Stimulated activated CD8-positive, alpha-beta memory T cell treated with anti-CD3 and anti-CD28 coated beads, Interleukin-15, amount 100 ng/mL, for 24 hours (primary cell): ENCODE measurements around the gene C1QA.
"Not testable (repeated sequence)": the region's sequence is repeated elsewhere in the genome, so short reads cannot be mapped to it uniquely, and the experiment has no call there.

Experiments used
- DNase-seq: peaks from one replicate; pipeline ENCODE4 v3.0.0-alpha.2; 2020; ENCODE audit warnings: low read depth

C1QA gene

DNA sequence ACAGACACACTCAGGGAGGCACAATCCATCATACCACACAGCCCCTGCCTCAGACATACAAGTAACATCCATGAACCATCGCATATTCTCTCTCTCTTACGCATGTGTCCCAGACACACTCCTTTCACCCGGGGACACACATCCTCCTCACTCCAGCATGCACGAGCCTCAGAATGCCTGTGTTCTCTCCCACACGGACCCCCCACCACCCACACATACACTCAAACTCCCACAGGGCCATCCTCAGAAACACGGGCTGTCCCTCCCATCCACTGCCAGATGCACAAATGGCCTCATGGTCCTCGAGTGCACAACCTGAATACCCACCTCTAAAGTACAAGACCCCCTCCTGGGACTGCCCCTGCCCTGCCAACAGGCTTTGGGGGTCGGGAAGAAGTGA lies 4.8 kb downstream of the C1QA start:
- no peak for DNase-seq

DNA sequence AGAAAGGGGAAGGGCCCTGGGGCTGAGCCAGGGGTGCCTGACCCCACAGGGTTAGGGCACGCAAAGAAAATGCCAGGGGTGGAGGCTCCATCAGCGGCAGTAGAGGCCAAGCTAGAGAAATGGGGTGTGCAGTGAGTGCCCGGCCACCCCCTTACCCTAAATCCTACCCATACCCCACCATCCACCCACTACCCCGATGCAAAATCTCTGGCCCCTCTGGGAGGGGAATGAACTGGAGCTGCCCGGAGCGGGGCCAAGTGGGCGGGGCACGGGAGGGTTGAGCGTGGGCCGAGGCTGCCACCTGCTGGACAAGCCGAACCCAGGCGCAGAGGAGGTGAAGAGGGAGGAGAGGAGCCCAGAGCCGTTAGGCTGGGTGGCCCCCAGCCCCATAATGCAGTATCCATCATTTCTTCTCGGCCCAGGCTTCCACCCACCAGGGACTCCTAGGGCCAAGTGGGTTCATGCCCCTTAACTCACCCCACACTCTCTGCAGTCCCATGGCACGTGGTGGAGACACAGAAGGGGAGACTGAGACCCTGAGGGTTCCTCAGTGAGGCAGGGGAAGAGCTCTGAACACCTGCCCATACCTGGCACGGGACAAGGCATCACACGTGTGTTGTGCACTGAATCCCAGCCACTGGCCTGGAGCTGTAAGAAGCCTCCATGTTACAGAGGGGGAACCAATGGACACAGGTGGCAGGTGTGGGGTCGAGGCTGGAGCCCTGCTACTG lies 5.6 kb downstream of the C1QA start:
- peak; percentile 45 for DNase-seq

DNA sequence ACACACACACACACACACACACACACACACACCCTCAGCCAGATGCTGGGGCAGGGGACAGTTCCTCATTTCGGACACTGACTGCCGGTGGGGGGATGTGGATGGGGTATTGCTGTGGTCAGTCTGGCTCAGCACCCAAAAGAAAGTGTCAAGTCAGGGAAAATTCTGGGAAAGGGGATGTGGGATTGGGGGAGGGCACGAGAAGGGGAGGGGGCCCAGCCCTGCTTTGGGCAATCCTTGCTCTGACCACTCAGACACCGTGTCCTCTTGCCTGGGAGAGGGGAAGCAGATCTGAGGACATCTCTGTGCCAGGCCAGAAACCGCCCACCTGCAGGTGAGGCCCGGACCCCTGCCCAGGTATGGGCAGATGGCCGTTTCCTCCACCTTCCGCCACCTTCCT lies 7.0 kb downstream of the C1QA start, which contains the start of gene C1QC:
Gene C1QC, plus strand, starts transcription at position 253 of the 400 bp plus-strand sequence. CDS start 391 bp downstream, outside the sequence.
- no peak for DNase-seq

DNA sequence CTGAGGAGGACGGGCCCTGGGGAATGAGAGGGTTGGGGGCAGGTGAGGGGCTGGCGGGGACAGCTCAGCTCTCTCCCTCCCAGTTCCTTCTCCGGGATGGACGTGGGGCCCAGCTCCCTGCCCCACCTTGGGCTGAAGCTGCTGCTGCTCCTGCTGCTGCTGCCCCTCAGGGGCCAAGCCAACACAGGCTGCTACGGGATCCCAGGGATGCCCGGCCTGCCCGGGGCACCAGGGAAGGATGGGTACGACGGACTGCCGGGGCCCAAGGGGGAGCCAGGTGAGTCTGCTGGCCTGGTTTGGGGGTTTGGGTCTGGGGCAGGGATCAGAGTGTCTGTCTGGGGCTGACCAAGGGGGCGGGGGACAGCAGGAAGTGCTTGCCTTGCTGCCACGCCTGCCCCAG lies 7.5 kb downstream of the C1QA start:
- no peak for DNase-seq

DNA sequence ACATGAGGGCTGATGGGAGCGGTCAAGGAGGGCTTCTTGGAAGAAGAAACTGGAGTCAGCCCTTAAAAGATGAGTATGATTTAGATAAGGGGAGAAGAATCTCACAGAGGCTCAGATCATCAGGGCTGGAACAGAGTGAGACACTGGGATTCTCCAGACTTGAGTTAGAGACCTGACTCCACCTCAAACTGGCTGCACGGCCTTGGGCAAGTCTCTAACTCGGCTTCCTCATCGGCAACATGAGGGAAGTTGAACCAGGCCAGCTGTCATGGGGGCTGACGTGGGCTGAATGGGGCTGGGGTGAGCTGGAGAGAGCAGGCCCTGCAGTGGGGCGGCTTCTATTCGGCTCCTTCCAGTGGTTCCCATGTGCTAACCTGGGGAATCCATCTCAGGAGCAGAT lies 9.5 kb downstream of the C1QA start:
- no peak for DNase-seq

DNA sequence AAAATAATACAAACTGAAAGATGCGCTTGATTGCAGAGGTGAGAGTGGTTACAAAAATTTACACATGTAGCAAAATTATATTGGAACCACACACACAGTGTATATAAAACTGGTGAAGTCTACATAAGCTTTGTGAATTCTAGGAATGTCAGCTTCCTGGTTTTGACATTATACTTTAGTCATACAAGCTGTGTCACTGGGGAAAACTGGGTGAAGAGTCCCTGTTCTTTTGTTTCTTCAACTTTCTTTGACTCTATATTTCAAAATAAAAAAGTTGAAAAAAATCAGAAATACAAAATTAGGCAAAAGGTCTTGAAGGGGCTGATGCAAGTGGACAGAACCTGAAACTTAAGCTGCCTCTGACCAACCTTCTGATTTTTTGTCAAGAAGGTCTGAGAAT lies 10.0 kb downstream of the C1QA start:
- DNase-seq, result no peak

DNA sequence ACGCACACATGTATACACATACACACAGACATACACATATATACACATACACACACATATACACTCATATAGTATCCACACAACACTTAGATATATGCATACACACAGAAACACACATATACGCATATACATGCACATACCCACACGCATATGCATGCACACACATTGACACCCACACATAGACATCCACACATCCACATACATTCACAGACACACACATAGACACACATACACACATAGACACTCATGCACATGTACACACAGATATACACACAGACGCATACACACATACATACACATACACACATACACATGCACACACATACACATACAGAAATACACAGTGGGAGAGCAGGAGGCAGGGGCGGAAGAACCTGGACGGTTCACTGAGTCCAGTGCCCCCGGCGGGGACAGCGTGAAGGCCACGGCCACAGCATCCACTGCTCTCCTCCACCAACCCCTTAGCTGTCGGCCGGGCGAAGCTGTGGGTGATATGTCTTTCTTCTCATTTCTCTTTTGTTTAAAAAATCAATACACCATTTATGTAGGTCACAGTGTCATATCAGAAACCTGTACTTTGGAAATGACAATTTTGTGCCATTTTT lies 13.8 kb downstream of the C1QA start:
- DNase-seq, result no peak

DNA sequence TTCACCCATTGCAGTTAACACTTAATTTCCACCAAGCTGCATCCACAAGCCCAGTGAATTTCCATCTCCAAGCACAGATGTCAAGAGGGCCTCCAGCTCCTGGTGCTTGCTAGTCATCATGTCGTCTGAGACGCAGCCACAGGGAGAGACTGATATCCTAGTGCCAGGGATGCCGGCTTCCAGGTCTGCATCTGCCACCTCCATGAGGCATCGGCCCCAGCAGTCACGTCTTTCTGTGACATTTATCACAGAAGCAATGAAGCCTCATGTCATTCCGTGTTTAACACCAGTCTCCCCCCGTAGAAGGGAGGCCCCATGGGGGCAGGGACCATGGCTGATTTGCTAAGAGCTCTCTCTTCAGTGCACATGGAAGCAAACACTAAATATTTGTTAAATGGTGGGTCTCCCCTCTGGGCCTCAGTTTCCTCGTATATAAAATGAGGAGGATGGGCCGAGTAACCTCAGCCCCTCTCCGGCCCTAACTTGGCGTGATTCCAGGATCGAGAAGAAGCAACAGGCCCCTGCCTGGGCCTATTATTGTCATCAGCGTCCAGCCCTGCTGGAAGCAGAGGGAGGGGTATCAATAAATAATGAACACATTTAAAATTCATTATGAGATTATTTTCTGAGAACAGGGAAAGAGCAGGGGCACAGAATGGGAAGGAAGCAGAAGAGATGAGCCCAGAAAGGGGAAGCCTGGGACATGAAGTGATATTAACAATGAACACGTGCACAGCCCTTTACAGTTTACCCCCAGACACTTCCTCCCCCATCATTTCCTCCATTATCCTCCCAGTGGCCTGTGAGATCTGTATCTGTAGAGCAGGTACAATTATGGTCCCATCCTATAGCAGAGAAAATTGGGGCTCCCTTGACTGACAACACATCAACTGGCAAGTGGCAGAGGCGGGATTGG lies 15.8 kb downstream of the C1QA start:
- no peak for DNase-seq

DNA sequence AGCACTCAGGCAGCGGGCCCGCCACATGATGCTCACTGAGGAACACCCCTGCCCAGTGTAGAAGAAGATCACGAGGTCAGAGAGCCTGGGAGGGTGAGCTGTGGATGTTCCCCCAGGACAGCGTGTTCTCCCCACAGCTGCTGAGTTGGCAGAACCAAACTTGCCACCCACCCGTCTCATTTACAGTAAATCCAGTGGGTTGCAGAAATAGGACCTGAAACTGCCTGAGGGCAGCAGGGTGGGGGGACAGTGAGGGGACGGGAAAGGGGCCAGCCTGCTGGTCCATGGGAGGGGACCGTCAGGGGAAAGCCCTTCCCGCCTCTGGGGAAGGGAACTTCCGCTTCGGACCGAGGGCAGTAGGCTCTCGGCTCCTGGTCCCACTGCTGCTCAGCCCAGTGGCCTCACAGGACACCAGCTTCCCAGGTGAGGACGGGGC lies 16.5 kb downstream of the C1QA start, which contains the start of gene C1QB:
Gene C1QB, plus strand, starts transcription at position 356 of the 436 bp plus-strand sequence. CDS start 6,227 bp downstream, outside the sequence.
- no peak for DNase-seq

DNA sequence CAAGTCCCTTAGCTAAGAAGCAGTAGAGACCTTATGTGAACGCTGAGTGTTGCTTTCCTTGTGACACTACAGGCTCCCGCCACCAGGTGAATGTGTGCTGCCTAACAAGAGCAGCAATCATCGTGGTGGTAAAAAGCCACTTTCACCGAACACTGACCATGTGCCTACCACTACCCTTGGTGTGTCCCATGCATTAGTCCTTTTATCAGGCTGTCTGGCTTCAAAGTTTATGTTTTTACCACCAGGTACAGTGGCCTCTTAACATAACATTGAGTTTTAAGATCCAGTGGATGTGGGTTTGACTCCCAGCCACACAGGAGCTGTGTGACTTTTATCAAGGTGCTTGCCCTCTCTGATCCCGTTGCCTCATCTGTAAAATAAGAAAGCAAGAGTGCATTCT lies 18.3 kb downstream of the C1QA start:
- DNase-seq, result no peak

DNA sequence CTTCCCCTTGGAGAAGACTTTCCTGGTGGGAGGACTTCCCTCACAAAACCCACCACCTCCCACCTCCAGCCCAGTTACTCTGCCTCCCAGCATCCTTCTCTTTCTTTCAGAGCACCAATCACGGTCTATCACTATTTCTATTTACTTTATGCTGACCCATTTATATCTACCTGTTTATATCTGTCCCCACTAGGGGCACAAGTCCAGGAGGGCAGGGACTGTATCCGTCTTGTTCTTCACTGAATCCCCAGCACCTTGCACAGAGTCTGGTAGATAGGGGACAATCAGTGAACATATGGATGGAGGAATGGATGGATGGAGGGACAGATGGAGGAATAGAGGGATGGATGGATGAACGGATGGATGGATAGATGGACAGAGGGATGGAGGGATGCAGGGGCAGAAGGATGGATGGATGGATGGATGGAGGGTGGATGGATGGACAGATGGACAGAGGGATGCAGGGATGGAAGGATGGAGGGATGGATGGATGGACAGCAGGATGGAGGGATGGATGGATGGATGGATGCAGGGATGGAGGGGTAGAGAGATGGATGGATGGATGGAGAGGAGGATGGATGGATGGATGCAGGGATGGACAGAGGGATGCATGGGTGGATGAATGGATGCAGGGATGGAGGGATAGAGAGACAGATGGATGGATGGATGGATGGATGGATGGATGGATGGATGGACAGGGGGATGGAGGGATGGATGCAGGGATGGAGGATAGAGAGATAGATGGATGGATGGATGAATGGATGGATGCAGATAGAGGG lies 22.1 kb downstream of the C1QA start:
- no peak for DNase-seq

DNA sequence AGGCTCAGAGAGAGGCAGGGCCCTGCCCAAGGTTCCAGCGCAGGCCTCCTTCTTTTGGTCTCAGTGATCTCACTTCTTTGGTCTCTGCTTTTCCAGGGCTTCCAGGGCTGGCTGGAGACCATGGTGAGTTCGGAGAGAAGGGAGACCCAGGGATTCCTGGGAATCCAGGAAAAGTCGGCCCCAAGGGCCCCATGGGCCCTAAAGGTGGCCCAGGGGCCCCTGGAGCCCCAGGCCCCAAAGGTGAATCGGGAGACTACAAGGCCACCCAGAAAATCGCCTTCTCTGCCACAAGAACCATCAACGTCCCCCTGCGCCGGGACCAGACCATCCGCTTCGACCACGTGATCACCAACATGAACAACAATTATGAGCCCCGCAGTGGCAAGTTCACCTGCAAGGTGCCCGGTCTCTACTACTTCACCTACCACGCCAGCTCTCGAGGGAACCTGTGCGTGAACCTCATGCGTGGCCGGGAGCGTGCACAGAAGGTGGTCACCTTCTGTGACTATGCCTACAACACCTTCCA lies 24.4 kb downstream of the C1QA start:
- DNase-seq, result no peak

DNA sequence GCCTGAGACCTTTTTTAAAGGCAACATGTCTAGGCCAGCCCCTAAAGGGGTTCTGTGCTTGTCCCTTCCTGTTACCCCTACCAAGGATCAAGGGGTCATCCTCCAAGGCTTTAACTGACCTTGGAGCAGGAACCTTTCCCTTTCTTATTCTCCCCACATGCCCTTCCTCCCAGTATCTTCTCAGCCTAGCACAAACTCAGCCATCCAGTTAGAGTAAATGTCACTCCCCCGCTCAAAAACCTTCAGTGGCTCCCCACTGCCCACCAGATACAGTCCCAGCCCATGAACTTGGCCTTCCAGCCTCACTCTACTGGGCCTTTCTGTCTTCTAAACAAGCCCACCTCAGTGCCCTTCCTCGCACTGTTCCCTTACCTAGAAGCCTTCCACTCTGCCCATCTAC lies 25.5 kb downstream of the C1QA start:
- DNase-seq, result no peak

DNA sequence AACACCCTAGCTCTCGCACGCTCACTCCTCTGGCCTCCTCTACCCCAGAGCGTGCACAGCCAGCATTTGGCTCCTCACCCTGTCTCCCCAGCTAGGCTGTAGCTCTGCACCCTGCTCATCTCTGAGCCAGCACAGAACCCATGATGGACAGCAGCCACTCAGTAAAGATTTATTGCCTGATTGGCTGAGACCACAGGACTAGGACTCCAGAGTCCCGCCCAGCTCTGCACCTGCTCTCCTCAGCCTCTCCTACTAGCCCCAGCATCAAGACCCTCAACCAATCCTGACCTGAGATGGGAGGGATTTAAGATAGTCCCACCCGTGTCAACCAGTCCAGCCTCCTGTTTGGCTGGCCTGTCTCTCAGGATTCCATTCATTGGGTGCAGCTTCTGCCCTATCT lies 25.9 kb downstream of the C1QA start:
- DNase-seq, result no peak

DNA sequence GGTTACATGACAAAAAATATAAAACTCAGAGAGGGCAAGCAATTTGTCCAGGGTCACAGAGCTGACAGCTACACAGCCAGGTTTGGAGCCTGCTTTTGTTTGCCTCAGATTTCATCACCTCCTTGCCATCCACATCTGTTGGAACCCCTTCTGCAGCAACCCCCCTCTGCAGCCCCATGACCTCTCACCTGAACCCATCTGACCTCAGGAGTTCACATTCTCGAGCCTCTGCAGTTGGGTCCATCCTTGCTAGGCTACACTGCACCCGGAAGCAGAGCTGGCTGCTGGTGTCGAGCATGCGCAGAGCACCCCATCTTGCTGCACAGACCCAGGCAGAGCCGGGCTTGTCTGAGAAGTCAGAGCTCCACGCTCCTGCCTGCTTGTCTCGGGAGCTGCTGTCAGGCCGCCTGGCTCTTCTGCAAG lies 26.6 kb downstream of the C1QA start:
- DNase-seq, result no peak

DNA sequence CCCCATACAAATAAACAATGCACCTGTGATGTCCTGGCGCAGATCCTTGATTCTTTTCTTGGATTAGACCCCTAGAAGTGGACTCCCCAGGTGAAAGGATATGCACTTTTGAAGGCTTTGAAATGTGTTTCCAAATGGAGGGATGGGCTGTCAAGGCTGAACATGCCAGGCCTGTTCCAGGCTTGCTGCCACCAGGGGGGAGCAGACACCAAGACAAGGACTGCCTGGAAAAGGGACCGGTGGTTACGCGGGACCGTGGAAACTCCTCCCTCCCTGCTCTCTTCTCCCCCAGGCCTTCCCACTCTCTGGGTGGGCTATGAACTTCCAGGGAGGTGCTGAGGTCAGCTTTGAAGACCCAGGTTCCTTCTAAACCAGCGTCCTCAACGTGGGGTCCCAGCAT lies 29.3 kb downstream of the C1QA start:
- no peak for DNase-seq

DNA sequence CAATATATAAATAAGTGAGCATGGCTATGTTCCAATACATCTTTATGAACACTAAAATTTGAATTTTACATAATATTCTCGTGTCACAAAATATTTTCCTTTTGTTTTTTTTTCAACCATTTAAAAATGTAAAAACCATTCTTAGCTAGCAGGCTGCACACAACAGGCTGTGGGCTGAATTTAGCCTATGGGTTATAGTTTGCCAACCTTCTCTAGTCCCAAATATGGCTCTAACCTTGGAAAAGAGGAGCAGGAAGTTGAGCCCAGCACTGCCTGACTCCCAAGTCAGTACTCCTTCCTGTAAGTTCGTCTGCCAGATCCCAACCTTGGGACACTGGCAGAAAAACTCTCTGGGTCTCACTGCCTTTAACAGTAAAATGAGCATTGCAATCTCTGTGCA lies 30.0 kb downstream of the C1QA start:
- no peak for DNase-seq

DNA sequence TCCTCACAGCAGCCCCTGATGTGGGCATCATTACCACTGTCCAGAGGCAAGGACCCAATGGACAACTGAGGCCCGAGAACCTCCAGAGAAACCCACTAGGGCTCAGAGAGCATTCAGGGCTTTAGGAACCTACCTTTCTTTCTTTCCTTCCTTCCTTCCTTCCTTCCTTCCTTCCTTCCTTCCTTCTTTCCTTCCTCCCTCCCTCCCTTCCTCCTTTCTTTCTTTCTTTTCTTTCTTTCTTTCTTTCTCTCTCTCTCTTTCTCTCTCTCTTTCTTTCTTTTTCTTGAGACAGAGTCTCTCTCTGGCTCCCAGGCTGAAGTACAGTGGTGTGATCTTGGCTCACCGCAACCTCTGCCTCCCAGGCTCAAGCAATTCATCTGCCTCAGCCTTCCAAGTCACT lies 32.4 kb downstream of the C1QA start:
- DNase-seq, result not testable (repeated sequence)

DNA sequence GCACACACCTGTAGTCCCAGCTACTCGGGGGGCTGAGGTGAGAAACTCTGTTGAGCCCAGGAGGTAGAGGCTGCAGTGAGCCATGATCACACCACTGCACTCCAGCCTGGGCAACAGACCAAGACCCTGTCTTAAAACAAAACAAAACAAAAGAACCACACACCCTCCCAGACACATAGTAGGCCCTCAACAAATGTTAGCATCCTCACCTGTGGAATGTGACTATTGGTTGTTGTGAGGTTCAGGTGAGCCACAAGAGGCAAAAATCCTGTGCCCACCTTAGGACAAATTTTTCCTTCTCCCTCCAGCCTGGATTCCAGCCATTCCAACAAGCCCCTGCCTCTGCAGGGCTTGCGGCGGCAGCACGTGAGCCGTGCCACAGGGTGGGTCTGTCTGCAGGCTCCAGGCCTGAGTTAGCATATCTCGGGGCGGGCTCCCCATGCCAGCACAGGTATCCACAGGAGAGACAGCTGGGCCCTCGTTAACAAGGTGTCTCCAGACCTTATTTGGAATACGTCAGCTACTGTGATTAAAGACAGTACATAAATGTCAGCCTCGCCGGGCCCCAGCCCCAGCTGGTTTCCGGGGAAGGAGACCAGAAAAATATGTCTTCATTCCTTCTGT lies 34.0 kb downstream of the C1QA start:
- DNase-seq, result no peak

DNA sequence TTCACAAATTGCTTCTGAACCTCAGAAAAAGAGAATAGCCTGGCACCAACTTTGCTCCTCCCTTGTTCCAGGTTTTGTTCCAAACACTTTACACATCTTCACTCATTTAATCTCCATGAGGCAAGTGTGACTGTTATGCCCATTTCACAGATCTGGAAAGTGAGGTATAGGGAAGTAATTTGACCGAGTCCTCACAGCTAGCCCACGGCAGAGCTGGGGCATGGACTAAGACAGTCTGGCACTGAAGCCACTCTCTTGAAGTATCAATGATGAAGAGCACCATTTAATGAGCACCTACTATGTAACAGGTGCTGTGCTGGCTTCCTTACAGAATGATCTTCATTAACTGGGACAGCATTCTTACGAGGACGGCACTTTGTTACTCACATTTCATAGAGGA lies 35.6 kb downstream of the C1QA start:
- DNase-seq, result no peak
